ENCODE measurements around the gene CASQ2.

The CASQ2 gene

DNA sequence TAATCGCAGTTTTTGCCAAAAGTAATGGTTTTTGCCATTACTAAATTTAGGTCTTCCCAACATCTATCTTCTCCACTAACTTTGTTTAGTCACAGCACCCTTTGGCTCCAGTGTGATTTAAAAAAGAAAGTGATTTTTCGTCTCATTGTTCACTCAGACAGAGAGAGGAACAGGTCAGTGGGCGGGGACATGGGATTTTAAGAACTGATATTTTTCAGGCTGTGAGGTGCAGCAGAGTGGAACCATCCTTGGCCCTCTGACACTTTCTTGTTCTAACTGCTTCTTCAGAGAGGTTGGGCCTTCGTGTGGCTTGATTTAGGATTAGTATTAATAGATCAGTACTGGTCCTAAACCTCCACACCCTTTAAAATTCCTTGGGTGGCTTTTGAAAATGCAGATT is 38.8 kb downstream of the CASQ2 start:
- in situ Hi-C loops (cut with MboI; ENCODE audit: low sequenced_read_pairs): no loop called here

DNA sequence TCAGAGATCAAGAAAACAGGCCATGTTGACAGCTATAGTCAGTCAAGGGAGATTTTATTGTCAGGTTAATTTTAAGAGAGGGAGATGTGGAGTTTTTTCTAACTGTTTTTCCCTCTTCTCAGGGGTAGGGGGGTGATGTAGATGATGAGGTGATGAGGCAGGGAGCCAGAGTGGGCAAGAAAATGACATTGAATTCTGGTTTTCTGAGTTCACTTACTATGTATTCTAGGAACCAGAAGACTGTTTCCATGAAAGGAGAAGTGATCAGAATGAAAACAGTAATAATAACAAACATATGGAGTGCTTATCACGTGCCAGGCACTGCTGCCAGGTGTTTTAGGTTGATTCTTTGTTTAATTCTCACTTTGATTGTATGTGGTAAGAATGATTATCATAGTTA is 40.2 kb downstream of the CASQ2 start:
- in situ Hi-C loops (cut with MboI; ENCODE audit: low sequenced_read_pairs): no loop called here

DNA sequence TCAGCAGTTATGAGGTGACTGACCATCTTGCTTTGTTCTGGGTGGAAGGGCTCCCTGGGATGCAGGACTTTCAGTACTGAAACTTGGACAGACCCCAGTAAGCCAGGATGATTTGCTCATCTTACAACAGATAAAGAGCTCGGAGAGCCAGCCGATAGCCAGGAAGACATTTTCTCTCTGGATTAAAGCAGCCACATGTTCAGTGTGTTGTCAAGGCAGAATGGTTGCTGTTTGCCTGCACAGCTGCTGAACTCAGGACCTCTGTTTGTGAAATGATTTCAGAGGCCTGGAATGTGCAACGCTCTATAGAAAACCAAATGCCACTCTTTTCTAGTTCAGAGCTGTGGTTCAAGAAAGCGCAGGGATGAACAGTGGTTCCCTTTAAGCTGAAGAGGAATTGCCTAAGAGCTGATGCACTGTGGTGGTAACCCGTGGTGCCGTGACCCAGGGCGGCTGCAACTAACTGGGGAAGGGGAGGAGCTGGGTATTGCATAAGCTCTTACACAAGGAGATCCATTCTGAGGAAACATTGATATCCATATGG is 40.7 kb downstream of the CASQ2 start:
- in situ Hi-C loops (cut with MboI; ENCODE audit: low sequenced_read_pairs): no loop called here

GRCh38 chr1:115726570-115726969 is 41.9 kb downstream of the CASQ2 start:
- in situ Hi-C loops (cut with MboI; ENCODE audit: low sequenced_read_pairs): no loop called here

DNA sequence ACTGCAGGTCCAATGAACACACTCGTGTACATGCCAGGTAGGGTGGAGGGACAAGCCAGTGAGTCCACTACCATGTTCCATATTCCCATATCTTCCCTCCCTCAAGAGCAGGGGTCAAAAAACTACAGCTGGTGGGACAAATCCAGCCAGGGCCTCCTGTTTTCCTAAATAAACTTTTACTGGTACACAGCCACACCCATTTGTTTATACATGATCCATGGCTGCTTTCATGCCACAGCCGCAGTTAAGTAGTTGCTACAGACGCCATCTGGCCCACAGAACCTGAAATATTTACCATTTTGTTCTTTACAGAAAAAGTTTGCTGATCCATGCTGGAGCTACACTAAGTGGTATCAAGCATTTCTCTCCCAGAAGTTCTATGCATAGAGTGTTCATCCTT is 42.4 kb downstream of the CASQ2 start:
- in situ Hi-C loops (cut with MboI; ENCODE audit: low sequenced_read_pairs): no loop called here

- in situ Hi-C loops (cut with MboI; ENCODE audit: low sequenced_read_pairs): no loop called here
Measured at GRCh38 chr1:115725600-115725999, 42.9 kb downstream of the CASQ2 start.

GRCh38 chr1:115723756-115724155 is 44.8 kb downstream of the CASQ2 start:
- in situ Hi-C loops (cut with MboI; ENCODE audit: low sequenced_read_pairs): no loop called here

DNA sequence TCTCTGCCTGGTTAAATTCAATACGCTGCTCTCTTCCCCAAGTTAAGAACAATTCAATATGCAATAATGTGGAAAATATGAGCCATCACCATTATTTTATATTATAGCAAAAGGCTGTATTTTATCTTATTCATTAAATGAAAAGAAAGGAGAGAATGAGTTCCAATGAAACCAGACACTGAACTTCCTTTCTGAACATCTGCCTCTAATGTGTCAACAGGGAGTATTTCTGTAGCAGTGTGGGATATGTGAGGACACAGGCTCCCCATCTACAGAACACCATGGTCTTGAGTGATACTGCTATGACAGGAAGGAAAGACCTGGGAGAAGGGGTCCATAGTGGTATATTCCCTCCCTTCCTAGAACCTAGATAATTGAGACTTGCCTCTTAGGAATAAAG is 46.3 kb downstream of the CASQ2 start:
- in situ Hi-C loops (cut with MboI; ENCODE audit: low sequenced_read_pairs): no loop called here

DNA sequence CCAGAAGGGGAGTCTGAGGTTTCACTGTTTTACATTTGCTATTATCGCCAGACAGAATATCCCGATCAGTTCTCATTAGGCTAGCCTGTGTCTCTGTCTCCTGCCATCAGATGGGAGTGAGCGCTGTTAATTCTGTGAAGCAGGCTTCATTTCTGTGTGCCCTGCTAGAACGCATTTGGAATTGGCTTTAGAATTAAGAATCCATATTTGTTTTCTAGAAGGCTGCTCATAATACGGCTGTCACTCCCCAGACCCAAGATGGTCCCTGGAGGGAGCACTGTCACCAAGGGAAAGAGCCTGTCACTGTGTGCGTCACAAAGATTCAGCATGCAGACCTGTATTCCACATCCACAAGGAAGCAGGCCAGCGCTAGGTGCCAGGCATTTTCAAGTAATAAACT is 49.2 kb downstream of the CASQ2 start:
- in situ Hi-C loops (cut with MboI; ENCODE audit: low sequenced_read_pairs): no loop called here

GRCh38 chr1:115718011-115718754 is 50.3 kb downstream of the CASQ2 start:
- in situ Hi-C loops (cut with MboI; ENCODE audit: low sequenced_read_pairs): no loop called here

DNA sequence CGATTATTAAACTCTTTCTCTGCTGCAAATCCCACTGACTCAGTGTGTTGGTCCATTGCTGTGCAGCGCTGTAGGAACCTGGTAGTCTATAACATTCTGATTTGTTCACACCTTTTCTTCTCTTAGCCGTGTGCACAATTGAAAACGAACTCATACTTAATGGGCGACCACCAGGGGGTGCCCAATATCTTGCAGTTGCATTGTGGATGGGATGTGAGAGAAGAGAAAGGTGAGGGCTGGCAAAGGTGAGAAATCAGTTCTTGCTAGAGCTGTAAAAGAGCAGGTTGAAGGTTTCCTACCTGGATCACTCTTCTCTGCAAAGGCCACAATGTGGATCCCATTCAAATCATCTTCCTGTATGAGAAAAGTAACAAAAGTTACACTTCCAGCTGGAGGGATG is 51.0 kb downstream of the CASQ2 start:
- in situ Hi-C loops (cut with MboI; ENCODE audit: low sequenced_read_pairs): no loop called here

DNA sequence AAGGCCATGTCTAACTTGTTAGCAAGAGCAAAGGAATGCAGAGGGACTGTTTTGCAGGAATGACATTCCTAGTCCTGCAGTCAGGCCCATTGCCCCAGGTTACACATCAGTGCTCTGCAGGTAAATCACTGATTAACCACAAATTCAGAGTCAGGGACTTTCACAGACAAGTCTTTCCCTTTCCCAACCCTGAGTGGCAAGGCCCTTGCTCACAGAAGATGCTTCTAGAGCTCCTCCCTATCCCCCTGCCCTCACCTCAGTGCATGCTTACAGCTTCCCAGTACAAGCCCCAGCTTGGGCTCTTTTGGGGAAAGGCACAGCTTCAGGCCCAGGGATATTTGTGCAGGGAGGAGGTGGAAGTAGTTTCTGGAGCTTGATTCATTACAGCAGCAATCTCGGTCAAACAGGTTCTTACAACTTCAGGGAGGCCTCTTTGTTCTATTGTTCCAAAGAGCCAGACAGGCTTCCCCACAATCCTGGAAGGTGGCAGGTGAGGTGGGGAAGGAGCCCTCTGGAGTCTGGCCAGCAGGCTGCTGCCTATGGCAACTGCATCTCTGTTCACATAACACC is 53.9 kb downstream of the CASQ2 start:
- in situ Hi-C loops (cut with MboI; ENCODE audit: low sequenced_read_pairs): no loop called here

GRCh38 chr1:115713906-115714305 is 54.6 kb downstream of the CASQ2 start:
- in situ Hi-C loops (cut with MboI; ENCODE audit: low sequenced_read_pairs): no loop called here

DNA sequence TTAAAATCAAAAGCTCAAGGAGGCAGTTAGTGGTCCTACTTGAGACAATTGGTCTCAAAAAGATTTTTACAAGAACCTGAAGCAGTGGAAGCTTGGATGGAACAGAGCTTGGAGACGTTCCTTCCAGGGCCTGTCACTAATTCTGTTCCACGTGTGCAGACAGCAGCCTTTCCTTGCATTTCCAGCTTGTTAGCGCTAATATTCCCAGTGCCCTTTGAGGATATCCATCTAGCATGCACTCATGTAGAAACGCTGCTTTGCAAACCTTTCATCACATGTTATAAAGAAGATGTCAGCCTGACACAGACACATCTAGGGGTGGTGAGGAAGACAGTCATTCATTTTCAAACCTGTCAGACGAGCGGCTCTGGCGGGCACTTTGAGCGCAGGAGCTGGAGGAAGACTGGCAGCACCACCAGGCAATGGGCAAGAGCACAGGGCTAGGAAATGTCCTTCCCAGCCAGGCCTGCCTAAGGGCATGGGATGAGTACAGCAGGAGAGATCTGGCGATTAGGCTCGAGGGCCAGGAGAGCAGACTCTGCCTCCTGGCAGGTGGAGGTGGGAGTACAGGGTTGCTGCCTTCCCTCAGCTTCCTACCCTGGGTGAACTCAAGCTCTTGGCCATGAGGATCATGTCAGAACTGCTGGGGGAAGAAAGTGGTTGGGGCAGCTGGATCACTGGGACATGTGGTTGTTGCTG is 55.5 kb downstream of the CASQ2 start:
- in situ Hi-C loops (cut with MboI; ENCODE audit: low sequenced_read_pairs): no loop called here

DNA sequence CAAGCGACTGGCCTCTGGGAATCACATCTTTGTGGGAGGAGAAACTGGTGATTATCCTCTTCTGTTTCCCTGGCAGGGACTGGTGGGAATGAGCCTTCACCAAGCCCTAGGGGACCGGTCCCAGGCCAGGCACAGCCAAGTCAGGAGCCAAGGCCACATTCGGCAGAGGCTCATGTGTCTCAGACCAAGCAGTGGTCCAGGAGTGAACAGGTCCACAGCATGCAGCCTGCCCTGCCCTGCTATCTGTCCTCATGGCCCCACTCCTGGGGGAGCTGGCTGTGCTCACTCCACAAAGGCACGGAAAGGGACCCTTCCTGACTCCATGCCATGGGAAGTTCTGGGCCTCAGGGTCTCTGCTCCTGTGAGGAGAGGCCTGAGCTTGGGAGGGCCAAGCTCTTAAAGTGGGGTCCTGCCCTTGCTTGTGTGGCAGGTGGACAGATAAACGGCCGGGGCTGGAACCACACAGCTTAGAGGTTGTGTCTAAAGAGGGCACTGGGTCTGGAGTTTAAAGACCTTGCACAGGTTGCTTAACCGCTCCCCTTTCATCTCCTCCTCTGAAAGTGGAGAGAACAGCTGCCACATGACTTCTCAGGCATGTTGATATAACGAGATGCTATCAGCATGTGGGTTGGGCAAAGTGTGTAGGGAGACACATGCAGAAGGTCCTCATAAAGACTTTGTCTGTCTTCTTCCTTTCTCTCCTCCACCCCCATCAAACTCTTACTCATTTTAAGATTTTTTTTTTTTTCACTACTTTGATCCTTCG is 57.5 kb downstream of the CASQ2 start:
- in situ Hi-C loops (cut with MboI; ENCODE audit: low sequenced_read_pairs): no loop called here

GRCh38 chr1:115706587-115707425 is 61.7 kb downstream of the CASQ2 start:
- in situ Hi-C loops (cut with MboI; ENCODE audit: low sequenced_read_pairs): no loop called here

- in situ Hi-C loops (cut with MboI; ENCODE audit: low sequenced_read_pairs): no loop called here
Measured at GRCh38 chr1:115705963-115706362, 62.6 kb downstream of the CASQ2 start.

DNA sequence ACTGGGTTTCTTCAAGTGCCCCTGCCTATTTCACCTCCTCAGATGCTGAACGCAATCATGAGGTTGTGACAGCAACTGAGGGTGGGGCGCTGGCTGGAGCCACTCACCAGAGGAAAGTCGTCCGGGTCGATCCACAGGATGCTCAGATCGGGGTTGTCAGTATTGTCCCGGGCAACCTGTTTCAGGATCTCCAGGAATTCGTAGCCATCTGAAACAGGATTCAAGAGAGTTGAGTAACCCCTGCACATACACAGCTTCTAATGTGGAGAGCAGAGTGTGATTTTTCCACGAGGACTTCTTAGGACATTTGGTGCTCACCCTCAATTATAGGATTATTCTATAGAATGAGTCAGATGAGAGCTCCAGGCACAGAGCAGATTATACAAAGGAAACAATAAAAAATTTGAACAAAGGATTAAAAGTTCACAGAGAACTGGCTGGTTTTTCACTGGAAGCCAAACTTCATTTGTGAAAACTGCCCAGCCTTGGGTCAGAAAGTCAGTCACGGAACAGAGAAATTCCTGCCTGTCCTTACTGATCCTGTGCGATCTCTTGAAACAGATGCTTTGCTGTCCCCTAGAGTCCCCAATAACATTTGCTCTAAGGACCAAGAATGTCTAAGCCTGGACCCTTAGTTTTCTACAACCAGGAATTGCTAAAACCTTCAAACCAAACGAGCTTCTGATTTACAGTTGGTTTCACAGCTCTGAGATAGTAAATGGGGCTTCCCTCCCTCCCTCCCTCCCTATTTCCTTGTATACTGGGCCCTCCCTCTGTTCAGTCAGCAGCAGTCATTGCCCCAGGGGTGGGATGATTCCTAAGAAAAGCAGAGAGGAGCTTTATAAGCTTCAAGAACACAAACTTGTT is 63.2 kb downstream of the CASQ2 start:
- in situ Hi-C loops (cut with MboI; ENCODE audit: low sequenced_read_pairs): no loop called here

- in situ Hi-C loops (cut with MboI; ENCODE audit: low sequenced_read_pairs): no loop called here
Measured at GRCh38 chr1:115702959-115703358, 65.6 kb downstream of the CASQ2 start.

All from hTERT RPE-1 (cell line).